ENCODE measurements around the gene ORC1.

DNA sequence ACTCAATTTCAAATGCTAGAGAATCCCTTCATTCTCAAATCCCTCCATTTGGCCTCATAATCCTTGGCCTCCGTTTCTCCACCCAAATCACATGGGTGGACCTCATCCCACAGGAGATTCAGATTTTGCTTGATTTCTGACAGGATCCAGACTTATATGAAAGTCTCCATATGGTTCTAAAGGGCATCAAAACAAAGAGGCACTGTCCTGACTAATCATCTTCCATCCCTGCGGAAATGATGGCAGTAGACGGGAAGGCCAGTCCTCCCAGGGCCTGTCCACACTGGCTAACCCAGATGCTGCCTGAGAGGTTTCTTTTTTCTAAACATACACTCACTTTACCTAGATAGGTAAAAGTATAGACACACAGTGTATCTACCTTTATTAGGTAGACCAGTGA, 18.8 kb downstream of the ORC1 start:
- no peak for TF ChIP-seq FOXA1 (IDR thresholded peaks at IDR 0.05)
- no peak for TF ChIP-seq RAD21 (IDR thresholded peaks at IDR 0.05)
- TF ChIP-seq, protein P1, sequence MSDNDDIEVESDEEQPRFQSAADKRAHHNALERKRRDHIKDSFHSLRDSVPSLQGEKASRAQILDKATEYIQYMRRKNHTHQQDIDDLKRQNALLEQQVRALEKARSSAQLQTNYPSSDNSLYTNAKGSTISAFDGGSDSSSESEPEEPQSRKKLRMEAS (IDR thresholded peaks at IDR 0.05): no peak
- TF ChIP-seq CTCF (IDR thresholded peaks at IDR 0.05; ENCODE audit: low read depth, low read length, missing input control): no peak
- TF ChIP-seq, protein P2, sequence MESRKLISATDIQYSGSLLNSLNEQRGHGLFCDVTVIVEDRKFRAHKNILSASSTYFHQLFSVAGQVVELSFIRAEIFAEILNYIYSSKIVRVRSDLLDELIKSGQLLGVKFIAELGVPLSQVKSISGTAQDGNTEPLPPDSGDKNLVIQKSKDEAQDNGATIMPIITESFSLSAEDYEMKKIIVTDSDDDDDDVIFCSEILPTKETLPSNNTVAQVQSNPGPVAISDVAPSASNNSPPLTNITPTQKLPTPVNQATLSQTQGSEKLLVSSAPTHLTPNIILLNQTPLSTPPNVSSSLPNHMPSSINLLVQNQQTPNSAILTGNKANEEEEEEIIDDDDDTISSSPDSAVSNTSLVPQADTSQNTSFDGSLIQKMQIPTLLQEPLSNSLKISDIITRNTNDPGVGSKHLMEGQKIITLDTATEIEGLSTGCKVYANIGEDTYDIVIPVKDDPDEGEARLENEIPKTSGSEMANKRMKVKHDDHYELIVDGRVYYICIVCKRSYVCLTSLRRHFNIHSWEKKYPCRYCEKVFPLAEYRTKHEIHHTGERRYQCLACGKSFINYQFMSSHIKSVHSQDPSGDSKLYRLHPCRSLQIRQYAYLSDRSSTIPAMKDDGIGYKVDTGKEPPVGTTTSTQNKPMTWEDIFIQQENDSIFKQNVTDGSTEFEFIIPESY (IDR thresholded peaks at IDR 0.05): no peak
- no peak for TF ChIP-seq SP1 (IDR thresholded peaks at IDR 0.05)
- TF ChIP-seq EGR1 (IDR thresholded peaks at IDR 0.05; ENCODE audit: low read depth in 2 of 2): no peak
- TF ChIP-seq JUND (IDR thresholded peaks at IDR 0.05): no peak

Data from liver (tissue), 3 donors.